Right lung (tissue), 5 donors: ENCODE measurements around the gene P3H2. TPM values are rescaled to one million over a fixed set of nuclear protein-coding genes. Genes with fewer than 3 reads are reported as not detected.

Experiments
- DNase-seq, 2 donors: peaks; one replicate each; pipeline ENCODE4 v3.0.0-alpha.2; 2013
- polyA plus RNA-seq, 5 donors: library from polyadenylated mRNA; unstranded; fragments of 120-200 nt; gene quantifications; one replicate each; pipeline versions ENCODE4 v1.2.1 to v1.2.3, GENCODE V29; 2013; ENCODE audit warnings: inconsistent platforms in 1 of 5, low replicate concordance in 1 of 5; ENCODE audit not compliant: insufficient read length in 5 of 5, insufficient read depth in 1 of 5

Gene P3H2
- polyA plus RNA-seq, 5 donors, result 31.0 to 44.1 (median 37.7) TPM

DNA sequence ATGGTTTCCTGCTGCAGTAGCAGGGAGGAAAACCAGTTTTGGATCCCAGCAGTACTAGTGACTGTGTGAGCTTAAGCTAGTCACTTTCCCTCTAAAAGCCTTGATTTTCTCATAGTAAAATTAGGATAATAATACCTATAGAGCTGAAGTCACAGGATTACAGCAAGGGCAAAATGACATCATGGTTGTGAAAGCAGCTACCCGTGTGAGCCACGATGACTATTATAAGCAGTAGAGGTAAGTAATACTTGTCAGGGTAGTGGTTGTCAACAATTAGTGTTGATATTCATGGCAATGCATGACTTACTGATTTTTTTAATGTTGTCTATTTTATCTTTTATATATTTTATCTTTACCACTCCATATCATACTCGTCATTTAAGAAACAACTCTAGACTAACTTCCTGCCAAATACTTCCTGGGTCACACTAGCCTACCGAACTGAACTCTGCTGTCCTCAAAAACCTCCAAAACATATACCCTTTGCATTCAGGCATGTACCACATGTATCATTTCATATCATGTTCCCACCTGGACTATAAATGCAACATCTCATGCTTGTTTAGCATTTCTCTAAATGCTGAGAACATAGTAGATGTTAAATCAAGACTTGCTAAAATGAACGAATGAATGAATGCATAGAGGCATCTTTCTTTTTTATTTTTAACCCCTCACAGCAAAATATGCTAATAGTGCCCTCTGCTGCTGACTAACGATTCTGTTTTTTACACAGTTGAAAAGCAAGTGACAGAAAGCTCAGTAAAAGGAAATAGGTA lies 172.6 kb downstream of the P3H2 start:
- no peak for DNase-seq

- no peak for DNase-seq
Observed at GRCh38 chr3:189947068-189947467, 173.6 kb downstream of the P3H2 start.

GRCh38 chr3:189945935-189946709 lies 174.6 kb downstream of the P3H2 start:
- no peak for DNase-seq

DNA sequence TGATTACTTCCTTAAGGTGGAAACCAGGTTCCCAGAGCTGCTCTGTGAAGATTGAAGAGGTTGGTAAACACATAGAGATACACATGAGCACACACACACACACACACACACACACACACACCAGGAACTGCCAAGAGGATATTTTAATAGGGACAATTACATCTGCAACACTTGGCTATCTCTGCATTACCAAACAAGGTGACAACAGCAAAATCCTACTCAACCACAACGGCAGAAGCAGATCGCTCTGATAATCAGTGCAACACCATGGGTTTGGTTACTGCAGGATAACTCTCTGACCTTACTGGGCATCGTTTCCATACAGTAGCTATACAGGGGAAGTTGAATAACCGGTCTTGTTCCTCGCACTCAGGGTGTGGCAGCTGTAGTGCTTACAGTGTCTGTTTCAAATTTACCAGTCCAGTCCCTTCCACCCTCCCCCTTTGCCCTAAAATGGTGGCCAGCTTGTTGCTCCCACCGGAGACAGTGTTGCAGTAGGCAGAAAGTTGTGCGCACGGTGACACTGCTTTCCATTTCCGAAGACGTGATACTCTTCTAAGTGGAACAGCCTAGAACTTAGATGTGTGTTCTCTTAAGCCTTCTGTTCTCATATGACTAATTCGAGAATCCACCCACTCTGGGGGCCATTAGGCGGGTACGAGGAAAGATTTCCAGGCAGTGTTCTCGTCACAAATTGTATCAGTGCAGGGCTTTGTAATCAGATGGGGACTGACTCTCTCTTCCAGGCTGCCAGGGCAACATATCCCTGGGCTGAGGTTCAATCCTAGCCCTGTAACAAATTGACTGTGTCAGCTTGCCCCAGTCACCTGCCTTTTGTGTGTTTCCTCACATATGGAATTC lies 176.2 kb downstream of the P3H2 start:
- DNase-seq, result no peak

- DNase-seq, result no peak
Observed at GRCh38 chr3:189942948-189943347, 177.7 kb downstream of the P3H2 start.

DNA sequence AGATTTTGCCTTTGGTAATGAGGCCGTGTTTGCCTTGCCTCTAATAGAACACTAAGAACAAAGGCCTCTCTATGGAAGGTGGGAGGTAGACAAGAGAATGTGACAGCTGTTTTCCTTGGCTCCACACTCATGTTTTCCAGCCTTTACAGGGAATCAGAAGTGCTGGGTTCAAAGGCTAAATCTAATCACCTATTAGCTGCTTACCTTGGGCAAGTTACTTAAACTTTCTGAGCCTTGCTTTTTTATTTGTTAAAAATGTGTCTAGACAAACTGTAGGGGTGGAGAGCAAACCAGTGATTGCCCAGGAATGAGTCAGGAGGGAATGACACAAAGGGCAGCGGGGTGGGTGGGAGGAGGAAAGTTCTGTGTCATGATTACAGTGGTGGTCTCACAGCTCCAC lies 179.0 kb downstream of the P3H2 start:
- DNase-seq, result no peak

- DNase-seq, result no peak
Observed at GRCh38 chr3:189941125-189941524, 179.6 kb downstream of the P3H2 start.

DNA sequence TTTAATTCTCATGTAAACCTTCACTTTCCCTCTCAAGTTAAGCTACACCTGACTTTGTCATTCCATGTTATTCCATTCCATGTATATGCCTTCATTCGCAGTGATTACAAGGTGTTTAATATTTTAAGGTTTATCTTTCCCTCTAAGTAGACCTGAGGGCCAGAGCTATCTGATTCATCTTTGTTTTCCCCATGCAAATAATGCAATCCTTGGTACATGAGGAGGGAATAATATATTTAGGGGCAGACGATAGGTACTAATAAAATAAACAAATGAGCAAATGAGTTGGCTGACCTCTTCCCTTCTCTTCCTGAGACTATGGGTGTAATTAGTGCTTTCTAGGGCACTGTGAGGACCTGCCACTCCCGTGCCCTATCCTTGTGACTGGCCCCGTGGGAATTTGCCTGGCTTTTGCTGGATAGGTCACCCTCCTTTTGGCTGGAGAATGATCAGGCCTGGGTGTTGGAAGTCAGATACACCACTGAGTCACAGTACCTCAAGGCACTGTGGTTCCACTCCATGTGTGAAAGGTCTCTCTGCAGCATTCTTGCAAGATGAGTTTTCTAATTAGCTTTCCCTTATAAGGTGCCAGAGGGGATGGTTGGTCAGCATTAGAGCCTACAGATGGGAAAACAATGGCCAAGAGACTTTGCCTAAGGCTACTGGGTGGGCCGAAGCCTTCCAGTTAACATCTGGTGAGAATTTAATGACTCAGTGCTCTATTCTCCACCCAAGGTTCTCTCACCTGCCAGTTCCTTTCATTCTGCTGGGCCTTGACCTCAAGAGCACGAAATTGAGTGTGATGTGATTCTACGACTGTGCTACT lies 183.2 kb downstream of the P3H2 start:
- DNase-seq, result no peak

DNA sequence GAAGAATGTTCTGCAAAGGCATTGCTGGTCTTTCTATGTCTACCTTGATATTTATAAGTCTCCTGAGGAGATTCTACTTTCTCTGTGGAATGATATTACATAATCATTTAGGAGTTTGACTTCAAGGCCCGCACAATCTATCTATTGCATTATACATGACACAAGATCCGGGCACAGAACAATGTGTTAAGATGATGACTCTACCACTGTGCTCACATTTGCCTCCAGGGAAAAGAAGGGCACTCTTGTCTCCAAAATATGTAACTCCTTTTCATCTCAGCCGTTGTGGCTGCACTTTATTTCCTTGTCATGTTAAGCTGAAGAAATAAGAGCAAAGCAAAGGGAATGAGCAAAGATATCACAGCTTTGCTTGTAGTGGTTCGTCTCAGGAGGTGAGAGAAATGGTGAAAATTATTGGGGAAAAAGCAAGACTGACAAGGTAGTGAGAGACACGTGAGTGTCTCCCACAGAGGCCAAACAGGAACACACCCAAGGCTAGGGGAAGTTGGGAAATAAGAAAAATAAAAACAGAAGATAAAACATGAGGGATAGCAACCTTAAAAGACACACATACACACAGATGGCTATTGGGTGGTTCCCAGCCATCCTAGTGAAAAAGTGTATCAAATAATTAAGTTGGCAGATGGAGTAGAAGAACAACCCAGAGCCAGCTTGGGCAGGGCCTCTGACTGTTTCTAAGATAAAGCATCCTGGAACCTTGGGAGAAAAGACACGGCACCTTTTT lies 184.3 kb downstream of the P3H2 start:
- no peak for DNase-seq

- no peak for DNase-seq
Observed at GRCh38 chr3:189927975-189928895, 192.5 kb downstream of the P3H2 start.

DNA sequence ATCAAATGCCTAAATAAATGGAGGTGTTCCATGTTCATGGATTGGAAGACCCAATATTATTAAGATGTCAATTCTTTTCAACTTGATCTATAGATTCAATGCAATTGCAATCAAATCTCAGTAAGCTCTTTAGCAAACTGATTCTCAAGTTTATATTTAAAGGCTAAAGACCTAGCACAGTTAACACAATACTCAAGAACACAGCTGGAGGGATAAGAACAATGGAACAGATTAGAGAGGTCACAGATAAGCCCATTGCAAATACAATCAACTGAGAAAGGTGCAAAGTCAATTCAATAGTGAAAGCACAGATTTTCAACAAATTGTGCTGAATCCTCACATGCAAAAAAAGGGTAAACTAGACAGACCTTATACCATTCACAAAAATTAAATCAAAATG lies 198.9 kb downstream of the P3H2 start:
- no peak for DNase-seq

DNA sequence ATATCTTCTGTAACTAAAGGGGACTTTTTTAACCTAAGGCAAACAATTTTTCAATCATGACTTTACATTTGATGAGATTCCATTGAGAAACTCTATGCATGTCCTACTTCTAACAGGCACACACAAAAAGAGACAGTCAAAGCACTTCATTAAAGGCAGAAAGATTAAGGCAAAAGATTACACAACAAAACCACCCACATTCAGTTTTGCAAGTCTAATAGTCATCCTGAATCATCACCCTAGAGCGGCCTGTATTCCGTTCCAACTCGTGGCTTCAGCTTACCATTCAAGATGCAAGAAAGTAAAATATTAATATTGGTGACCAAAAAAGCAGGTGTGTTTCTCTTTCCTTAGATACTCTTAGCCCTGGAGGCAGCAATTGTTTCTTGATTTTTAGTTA lies 205.9 kb downstream of the P3H2 start:
- no peak for DNase-seq

DNA sequence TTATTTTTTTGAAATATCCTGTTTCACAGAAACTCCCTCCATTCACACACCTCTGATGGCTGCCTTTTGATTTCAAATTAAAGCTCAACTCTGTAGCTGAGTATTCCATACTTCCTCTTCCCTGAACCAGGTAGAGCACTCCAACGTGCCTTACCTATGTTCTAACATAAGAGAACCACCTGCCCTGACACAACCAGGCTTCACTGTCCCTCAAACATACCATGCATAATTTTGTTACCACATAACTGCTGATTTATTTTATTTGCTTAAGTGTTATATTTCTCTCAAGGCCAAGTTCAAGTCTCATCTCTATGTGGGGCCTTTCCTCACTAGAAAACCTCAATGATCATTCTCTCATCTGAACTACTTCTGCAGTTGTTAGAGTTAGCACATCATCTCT lies 209.7 kb downstream of the P3H2 start:
- DNase-seq, result no peak

DNA sequence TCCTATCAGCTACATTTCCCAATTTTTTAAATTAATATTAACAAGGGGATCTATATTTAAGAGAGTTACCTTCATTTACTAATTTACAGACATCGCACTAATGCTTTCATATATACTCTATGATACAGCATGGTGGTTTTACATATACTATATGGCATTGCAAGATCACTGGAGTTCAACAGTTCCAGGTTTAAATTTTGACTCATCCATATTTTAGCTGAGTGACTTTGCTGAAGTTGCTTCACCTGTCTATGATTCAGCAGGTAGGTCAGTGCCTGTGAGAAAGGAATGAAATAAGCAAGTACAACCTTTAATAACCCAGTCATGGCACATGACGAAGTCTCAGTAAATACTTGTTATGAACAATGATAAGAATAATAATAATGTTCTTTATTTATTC lies 211.1 kb downstream of the P3H2 start:
- DNase-seq, result no peak

- no peak for DNase-seq
Observed at GRCh38 chr3:189909139-189909538, 211.6 kb downstream of the P3H2 start.

DNA sequence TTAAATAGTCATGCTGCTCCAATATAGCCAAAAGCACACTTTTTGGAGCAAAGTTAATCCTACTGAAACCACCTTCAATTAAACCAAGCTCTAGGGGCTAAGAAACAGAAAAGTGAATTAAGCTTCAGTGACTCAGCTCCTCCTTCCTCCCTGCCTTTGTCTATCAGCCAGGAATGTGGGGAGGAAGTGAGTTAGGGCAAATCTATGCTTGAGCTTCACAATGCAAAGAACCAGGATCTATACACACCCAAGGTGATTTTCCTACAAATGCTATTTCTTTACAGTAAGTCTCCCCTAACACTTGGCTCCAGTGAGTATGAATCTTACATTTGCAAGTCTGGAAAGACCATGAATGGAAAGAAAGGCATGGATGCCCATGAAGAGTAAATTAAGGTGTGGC lies 212.1 kb downstream of the P3H2 start:
- DNase-seq, result no peak

GRCh38 chr3:189907803-189908202 lies 212.9 kb downstream of the P3H2 start:
- DNase-seq, result no peak
